ENCODE results near the gene STK38. TPM values are rescaled to one million over a fixed set of nuclear protein-coding genes. Genes with fewer than 3 reads are reported as not detected.

The STK38 gene
- total RNA-seq, 1 donor from 2014 or later, result 22.3 TPM

GRCh38 chr6:36479256-36479655 lies 68.0 kb downstream of the STK38 start:
- Histone ChIP-seq H3K27me3 (ENCODE audit: control insufficient read depth, insufficient read depth, low read length) (no peaks in the 10 kb centered on the region), H3K4me3 (ENCODE audit: low read depth, low read length) (no peak overlapping the region), H3K36me3 (ENCODE audit: control insufficient read depth, insufficient read depth, low read length) (peaks cover 2% of the 10 kb centered on the region)
- no peak for DNase-seq (ENCODE audit: low read depth)
- no peak for TF ChIP-seq CTCF (IDR thresholded peaks at IDR 0.05; ENCODE audit: insufficient read depth, low read length, poor library complexity, severe bottlenecking)

- DNase-seq (ENCODE audit: low read depth), result no peak
- TF ChIP-seq CTCF (IDR thresholded peaks at IDR 0.05; ENCODE audit: insufficient read depth, low read length, poor library complexity, severe bottlenecking), result no peak
- H3K36me3 ChIP-seq (ENCODE audit: control insufficient read depth, insufficient read depth, low read length), result peaks cover 2% of the 10 kb centered on the region
- no peaks in the 10 kb centered on the region for H3K27me3 ChIP-seq (ENCODE audit: control insufficient read depth, insufficient read depth, low read length)
- H3K4me3 ChIP-seq (ENCODE audit: low read depth, low read length), result no peak overlapping the region
Observed at GRCh38 chr6:36478051-36478526, 69.2 kb downstream of the STK38 start.

- DNase-seq (ENCODE audit: low read depth), result no peak
- H3K27me3 ChIP-seq (ENCODE audit: control insufficient read depth, insufficient read depth, low read length), result no peaks in the 10 kb centered on the region
- no peak for TF ChIP-seq CTCF (IDR thresholded peaks at IDR 0.05; ENCODE audit: insufficient read depth, low read length, poor library complexity, severe bottlenecking)
- H3K36me3 ChIP-seq (ENCODE audit: control insufficient read depth, insufficient read depth, low read length), result no peaks in the 10 kb centered on the region
- H3K4me3 ChIP-seq (ENCODE audit: low read depth, low read length), result no peak overlapping the region
Observed at GRCh38 chr6:36469946-36470345, 77.3 kb downstream of the STK38 start.

- no peaks in the 10 kb centered on the region for H3K27me3 ChIP-seq (ENCODE audit: control insufficient read depth, insufficient read depth, low read length)
- H3K4me3 ChIP-seq (ENCODE audit: low read depth, low read length), result no peak overlapping the region
- no peaks in the 10 kb centered on the region for H3K36me3 ChIP-seq (ENCODE audit: control insufficient read depth, insufficient read depth, low read length)
- no peak for TF ChIP-seq CTCF (IDR thresholded peaks at IDR 0.05; ENCODE audit: insufficient read depth, low read length, poor library complexity, severe bottlenecking)
- DNase-seq (ENCODE audit: low read depth), result no peak
Observed at GRCh38 chr6:36469148-36469661, 78.1 kb downstream of the STK38 start.

- no peak for DNase-seq (ENCODE audit: low read depth)
- TF ChIP-seq CTCF (IDR thresholded peaks at IDR 0.05; ENCODE audit: insufficient read depth, low read length, poor library complexity, severe bottlenecking), result no peak
- Histone ChIP-seq H3K36me3 (ENCODE audit: control insufficient read depth, insufficient read depth, low read length) (no peaks in the 10 kb centered on the region), H3K4me3 (ENCODE audit: low read depth, low read length) (no peak overlapping the region), H3K27me3 (ENCODE audit: control insufficient read depth, insufficient read depth, low read length) (no peaks in the 10 kb centered on the region)
Observed at GRCh38 chr6:36467625-36468024, 79.7 kb downstream of the STK38 start.

- H3K36me3 ChIP-seq (ENCODE audit: control insufficient read depth, insufficient read depth, low read length), result no peaks in the 10 kb centered on the region
- DNase-seq (ENCODE audit: low read depth), result no peak
- no peaks in the 10 kb centered on the region for H3K27me3 ChIP-seq (ENCODE audit: control insufficient read depth, insufficient read depth, low read length)
- H3K4me3 ChIP-seq (ENCODE audit: low read depth, low read length), result no peak overlapping the region
- no peak for TF ChIP-seq CTCF (IDR thresholded peaks at IDR 0.05; ENCODE audit: insufficient read depth, low read length, poor library complexity, severe bottlenecking)
Observed at GRCh38 chr6:36464233-36464632, 83.0 kb downstream of the STK38 start.

All from kidney epithelial cell (primary cell).